ENCODE data around the gene HLA-DQA1. TPM values are rescaled to one million over a fixed set of nuclear protein-coding genes. Genes with fewer than 3 reads are reported as not detected.

Gene HLA-DQA1
- total and polyA plus RNA-seq, 2 experiments from 2014 or later: 0.42 TPM; not detected in 1

- no peaks in the 10 kb centered on the region for H3K79me2 ChIP-seq (replicated peaks; ENCODE audit: insufficient read depth)
- no peaks in the 10 kb centered on the region for H3K36me3 ChIP-seq (ENCODE audit: insufficient read depth)
- no peak overlapping the region for H3K4me3 Mint-ChIP-seq
- no peaks in the 10 kb centered on the region for H3K9me3 Mint-ChIP-seq
- no peaks in the 10 kb centered on the region for H3F3A ChIP-seq (replicated peaks; ENCODE audit: low read depth)
- no peak for ATAC-seq
- H3K4me1 Mint-ChIP-seq: peaks cover 8% of the 10 kb centered on the region
- no peak overlapping the region for H3K27ac Mint-ChIP-seq
- no peaks in the 10 kb centered on the region for H3K27me3 ChIP-seq (ENCODE audit: insufficient read depth)
- no peaks in the 10 kb centered on the region for H3K9me2 ChIP-seq (ENCODE audit: insufficient read depth)
- no peaks in the 10 kb centered on the region for H3K4me1 ChIP-seq (ENCODE audit: insufficient read depth)
- TF ChIP-seq POLR2AphosphoS5 (IDR thresholded peaks at IDR 0.05; ENCODE audit: low read depth) (no peak), NANOG (IDR thresholded peaks at IDR 0.05; ENCODE audit: borderline replicate concordance) (no peak), ZNF462 (CRISPR knock-in tag; IDR thresholded peaks at IDR 0.05) (no peak), EZH2 (IDR thresholded peaks at IDR 0.05; ENCODE audit: low read depth, unreplicated experiment) (no peak), JUNB (IDR thresholded peaks at IDR 0.05; ENCODE audit: unreplicated experiment) (no peak), REST (IDR thresholded peaks at IDR 0.05; ENCODE audit: unreplicated experiment) (no peak), ETS1 (IDR thresholded peaks at IDR 0.05) (no peak), CTCF (conservative IDR thresholded peaks at IDR 0.05; ENCODE audit: low read depth in 2 of 2) (no peak), ZNF331 (CRISPR knock-in tag; IDR thresholded peaks at IDR 0.05; ENCODE audit: low read depth) (no peak), EZH2phosphoT487 (IDR thresholded peaks at IDR 0.05; ENCODE audit: unreplicated experiment) (no peak)
- H3K4me3 ChIP-seq: no peak overlapping the region
- peaks cover 1% of the 10 kb centered on the region for H3K27me3 Mint-ChIP-seq (ENCODE audit: insufficient read depth, low read depth, poor library complexity)
- H3K36me3 Mint-ChIP-seq (ENCODE audit: low read depth): no peaks in the 10 kb centered on the region
- DNase-seq (ENCODE audit: low spot score): no peak
- H3K4me2 ChIP-seq: no peak overlapping the region
- H3K27ac ChIP-seq (ENCODE audit: low read depth): no peak overlapping the region
- no peaks in the 10 kb centered on the region for H4K20me1 ChIP-seq (replicated peaks; ENCODE audit: insufficient read depth)
- no peak overlapping the region for H2AFZ ChIP-seq
Observed at GRCh38 chr6:32608362-32608761, 28.8 kb upstream of the HLA-DQA1 start.

All from GM23338 (cell line).